ENCODE measurements around the gene HACL1. TPM values are rescaled to one million over a fixed set of nuclear protein-coding genes. Genes with fewer than 3 reads are reported as not detected.
A peak's percentile ranks its signal among the peaks of the same experiment; 100 is the strongest.
"Not testable (repeated sequence)": the region's sequence is repeated elsewhere in the genome, so short reads cannot be mapped to it uniquely, and the experiment has no call there.

The HACL1 gene
- total and polyA plus RNA-seq, 2 donors = 15.7 to 30.3 TPM

- Histone ChIP-seq H3K4me3 (ENCODE audit: low read depth, low read length) (no peak overlapping the region), H3K4me1 (ENCODE audit: insufficient read depth) (no peaks in the 10 kb centered on the region), H3K36me3 (ENCODE audit: insufficient read depth) (no peaks in the 10 kb centered on the region), H3K27ac (ENCODE audit: low read depth) (peak overlapping the region; percentile 41)
- WGBS = 27% methylated on average over 2 of the region's 2 CpGs
- no peak for DNase-seq (ENCODE audit: extremely low spot score)
Measured at GRCh38 chr3:15634671-15635070, 33.3 kb upstream of the HACL1 start.

- H3K4me3 ChIP-seq (ENCODE audit: low read depth, low read length) = no peak overlapping the region
- no peak for DNase-seq (ENCODE audit: extremely low spot score)
- H3K4me1 ChIP-seq (ENCODE audit: insufficient read depth) = no peaks in the 10 kb centered on the region
- 10% methylated on average over 4 of the region's 4 CpGs for WGBS
- H3K36me3 ChIP-seq (ENCODE audit: insufficient read depth) = no peaks in the 10 kb centered on the region
- H3K27ac ChIP-seq (ENCODE audit: low read depth) = peak overlapping the region; percentile 65
Measured at GRCh38 chr3:15633766-15634598, 32.6 kb upstream of the HACL1 start.

- DNase-seq (ENCODE audit: extremely low spot score) = no peak
- Histone ChIP-seq H3K4me3 (ENCODE audit: low read depth, low read length) (no peak overlapping the region), H3K4me1 (ENCODE audit: insufficient read depth) (no peaks in the 10 kb centered on the region), H3K36me3 (ENCODE audit: insufficient read depth) (no peaks in the 10 kb centered on the region), H3K27ac (ENCODE audit: low read depth) (no peak overlapping the region)
- 84% methylated on average over 5 of the region's 5 CpGs for WGBS
Measured at GRCh38 chr3:15633159-15633558, 31.8 kb upstream of the HACL1 start.

- Histone ChIP-seq H3K4me1 (ENCODE audit: insufficient read depth) (no peaks in the 10 kb centered on the region), H3K4me3 (ENCODE audit: low read depth, low read length) (no peak overlapping the region), H3K36me3 (ENCODE audit: insufficient read depth) (no peaks in the 10 kb centered on the region), H3K27ac (ENCODE audit: low read depth) (no peak overlapping the region)
- WGBS = 94% methylated on average over 4 of the region's 4 CpGs
- DNase-seq (ENCODE audit: extremely low spot score) = no peak
Measured at GRCh38 chr3:15632212-15632580, 30.8 kb upstream of the HACL1 start.

- DNase-seq (ENCODE audit: extremely low spot score) = no peak
- no peak overlapping the region for H3K4me3 ChIP-seq (ENCODE audit: low read depth, low read length)
- H3K27ac ChIP-seq (ENCODE audit: low read depth) = no peak overlapping the region
- 86% methylated on average over 12 of the region's 12 CpGs for WGBS
- H3K36me3 ChIP-seq (ENCODE audit: insufficient read depth) = no peaks in the 10 kb centered on the region
- H3K4me1 ChIP-seq (ENCODE audit: insufficient read depth) = no peaks in the 10 kb centered on the region
Measured at GRCh38 chr3:15631426-15632211, 30.2 kb upstream of the HACL1 start.

GRCh38 chr3:15630646-15631350, 29.4 kb upstream of the HACL1 start:
- Histone ChIP-seq H3K36me3 (ENCODE audit: insufficient read depth) (no peaks in the 10 kb centered on the region), H3K4me1 (ENCODE audit: insufficient read depth) (no peaks in the 10 kb centered on the region), H3K27ac (ENCODE audit: low read depth) (no peak overlapping the region), H3K4me3 (ENCODE audit: low read depth, low read length) (no peak overlapping the region)
- no peak for DNase-seq (ENCODE audit: extremely low spot score)
- WGBS = 20% methylated on average over 8 of the region's 8 CpGs

- Histone ChIP-seq H3K36me3 (ENCODE audit: insufficient read depth) (no peaks in the 10 kb centered on the region), H3K4me1 (ENCODE audit: insufficient read depth) (no peaks in the 10 kb centered on the region), H3K27ac (ENCODE audit: low read depth) (no peak overlapping the region), H3K4me3 (ENCODE audit: low read depth, low read length) (no peak overlapping the region)
- 40% methylated on average over 10 of the region's 10 CpGs for whole genome bisulfite sequencing
- no peak for DNase-seq (ENCODE audit: extremely low spot score)
Measured at GRCh38 chr3:15629860-15630597, 28.7 kb upstream of the HACL1 start.

- H3K4me3 ChIP-seq (ENCODE audit: low read depth, low read length) = no peak overlapping the region
- no peak for DNase-seq (ENCODE audit: extremely low spot score)
- no peaks in the 10 kb centered on the region for H3K36me3 ChIP-seq (ENCODE audit: insufficient read depth)
- no peaks in the 10 kb centered on the region for H3K4me1 ChIP-seq (ENCODE audit: insufficient read depth)
- H3K27ac ChIP-seq (ENCODE audit: low read depth) = no peak overlapping the region
Measured at GRCh38 chr3:15628967-15629366, 27.6 kb upstream of the HACL1 start.

- no peaks in the 10 kb centered on the region for H3K36me3 ChIP-seq (ENCODE audit: insufficient read depth)
- DNase-seq (ENCODE audit: extremely low spot score) = no peak
- WGBS = 52% methylated on average over 4 of the region's 4 CpGs
- H3K27ac ChIP-seq (ENCODE audit: low read depth) = no peak overlapping the region
- no peaks in the 10 kb centered on the region for H3K4me1 ChIP-seq (ENCODE audit: insufficient read depth)
- no peak overlapping the region for H3K4me3 ChIP-seq (ENCODE audit: low read depth, low read length)
Measured at GRCh38 chr3:15623535-15624440, 22.4 kb upstream of the HACL1 start.

GRCh38 chr3:15619659-15620464, 18.5 kb upstream of the HACL1 start:
- 92% methylated on average over 8 of the region's 8 CpGs for WGBS
- H3K27ac ChIP-seq (ENCODE audit: low read depth); H3K36me3 ChIP-seq (ENCODE audit: insufficient read depth); H3K4me1 ChIP-seq (ENCODE audit: insufficient read depth); DNase-seq (ENCODE audit: extremely low spot score); H3K4me3 ChIP-seq (ENCODE audit: low read depth, low read length): not testable (repeated sequence)

- 93% methylated on average over 6 of the region's 6 CpGs for WGBS
Measured at GRCh38 chr3:15616053-15616452, 14.7 kb upstream of the HACL1 start.

GRCh38 chr3:15614958-15615357, 13.6 kb upstream of the HACL1 start:
- Histone ChIP-seq H3K27ac (ENCODE audit: low read depth) (no peak overlapping the region), H3K36me3 (ENCODE audit: insufficient read depth) (no peaks in the 10 kb centered on the region), H3K4me1 (ENCODE audit: insufficient read depth) (no peaks in the 10 kb centered on the region), H3K4me3 (ENCODE audit: low read depth, low read length) (no peak overlapping the region)
- DNase-seq (ENCODE audit: extremely low spot score) = no peak
- WGBS = 94% methylated on average over 1 of the region's 1 CpG

More at GRCh38 chr3:15616053-15616452, 14.7 kb upstream of the HACL1 start:
- Histone ChIP-seq H3K4me3 (ENCODE audit: low read depth, low read length) (no peak overlapping the region), H3K4me1 (ENCODE audit: insufficient read depth) (no peaks in the 10 kb centered on the region), H3K27ac (ENCODE audit: low read depth) (no peak overlapping the region), H3K36me3 (ENCODE audit: insufficient read depth) (no peaks in the 10 kb centered on the region)
- no peak for DNase-seq (ENCODE audit: extremely low spot score)
